Activated CD4-positive, CD25-positive, alpha-beta regulatory T cell treated with anti-CD3 and anti-CD28 coated beads, Interleukin-2, amount 50 U/mL, for 72 hours (primary cell): ENCODE results near the gene PM20D2.
A peak's percentile ranks its signal among the peaks of the same experiment; 100 is the strongest.
"Not testable (repeated sequence)": the region's sequence is repeated elsewhere in the genome, so short reads cannot be mapped to it uniquely, and the experiment has no call there.

Experiments used
- DNase-seq: peaks from one replicate; pipeline ENCODE4 v3.0.0; 2021

Gene PM20D2

GRCh38 chr6:89145956-89146717 is at the start of gene PM20D2:
Gene PM20D2 (plus strand): TSS chr6:89146055. CDS start chr6:89146145, 90 bp downstream.
- peak; percentile 69 for DNase-seq

- DNase-seq, result no peak
Measured at GRCh38 chr6:89098461-89098860, 47.4 kb upstream of the PM20D2 start.

GRCh38 chr6:89100114-89100513 is 45.7 kb upstream of the PM20D2 start:
- DNase-seq, result no peak

- DNase-seq, result no peak
Measured at GRCh38 chr6:89110284-89110683, 35.6 kb upstream of the PM20D2 start.

- no peak for DNase-seq
Measured at GRCh38 chr6:89111933-89112332, 33.9 kb upstream of the PM20D2 start.

GRCh38 chr6:89116702-89117101 is 29.2 kb upstream of the PM20D2 start:
- DNase-seq, result no peak

GRCh38 chr6:89117211-89118108 is 28.4 kb upstream of the PM20D2 start, which contains the start of gene SRSF12:
Gene SRSF12 (minus strand): TSS chr6:89118071. CDS start chr6:89117887, 184 bp downstream.
- DNase-seq, result peak; percentile 48

GRCh38 chr6:89118931-89119330 is 26.9 kb upstream of the PM20D2 start:
- DNase-seq, result no peak

- DNase-seq, result no peak
Measured at GRCh38 chr6:89120371-89120770, 25.5 kb upstream of the PM20D2 start.

- DNase-seq, result no peak
Measured at GRCh38 chr6:89121934-89122333, 23.9 kb upstream of the PM20D2 start.

GRCh38 chr6:89122625-89123024 is 23.2 kb upstream of the PM20D2 start:
- DNase-seq, result no peak

GRCh38 chr6:89128256-89128671 is 17.6 kb upstream of the PM20D2 start:
- not testable (repeated sequence) for DNase-seq

GRCh38 chr6:89131599-89131998 is 14.3 kb upstream of the PM20D2 start:
- DNase-seq, result no peak

GRCh38 chr6:89132057-89132456 is 13.8 kb upstream of the PM20D2 start:
- DNase-seq, result no peak

- no peak for DNase-seq
Measured at GRCh38 chr6:89133981-89134380, 11.9 kb upstream of the PM20D2 start.

GRCh38 chr6:89134723-89135122 is 11.1 kb upstream of the PM20D2 start:
- no peak for DNase-seq

GRCh38 chr6:89138173-89138572 is 7.7 kb upstream of the PM20D2 start:
- no peak for DNase-seq

GRCh38 chr6:89139509-89140346 is 6.1 kb upstream of the PM20D2 start:
- no peak for DNase-seq

- no peak for DNase-seq
Measured at GRCh38 chr6:89140347-89141156, 5.3 kb upstream of the PM20D2 start.

- no peak for DNase-seq
Measured at GRCh38 chr6:89144354-89144906, 1.4 kb upstream of the PM20D2 start.

- no peak for DNase-seq
Measured at GRCh38 chr6:89145091-89145955, 532 bp upstream of the PM20D2 start.
